PC-9 (cell line): ENCODE results near the gene CEP57L1.

Source experiments
- CTCF ChIP-seq: fragments of 200-600 bp; sonication (generic); conservative IDR thresholded peaks from 2 replicates; pipeline ENCODE4 v1.6.1; 2017; ENCODE audit warnings: mixed run types, antibody characterized with exemption, mild to moderate bottlenecking, moderate library complexity
- EZH2 ChIP-seq: fragments of 200-600 bp; sonication (generic); IDR thresholded peaks from 2 replicates; pipeline ENCODE4 v1.8.0; 2017; ENCODE audit warnings: antibody characterized with exemption, low read depth

- no peak for TF ChIP-seq CTCF
- TF ChIP-seq EZH2: no peak
Measured at GRCh38 chr6:109202409-109203264, 107.3 kb downstream of the CEP57L1 start.
